HepG2 (cell line): ENCODE measurements around the gene RBM26. TPM values are rescaled to one million over a fixed set of nuclear protein-coding genes. Genes with fewer than 3 reads are reported as not detected.

ENCODE experiments used
- ATAC-seq: fragments of 200-7000 bp; cut with Tn5 transposase; 3 replicates; pipeline ENCODE4 v1.9.1; 2020; ENCODE audit warnings: mild to moderate bottlenecking, moderate library complexity
- BruUV-seq: library from RNA; stranded (reverse); fragments of 400-500 nt; replicated peaks from 2 replicates; lab custom pipeline; 2021; lab: Mats Ljungman, UMichigan
- CTCF ChIA-PET: fragments of 300-600 bp; formaldehyde crosslinking; extraction: SDS; loops from one replicate; lab custom pipeline; 2021; ENCODE audit warnings: low total read pairs, inconsistent platforms, low intra/inter-chr PET ratio; lab: Yijun Ruan, JAX
- POLR2A ChIA-PET: fragments of 350-600 bp; sonication (Branson Sonifier 250); formaldehyde crosslinking; loops from one replicate; lab custom pipeline; 2020; ENCODE audit warnings: antibody characterized with exemption, inconsistent platforms; lab: Yijun Ruan, JAX
- DNase-seq: peaks from one replicate; pipeline ENCODE4 v3.0.0-alpha.2; 2015; ENCODE audit warnings: low spot score
- FAIRE-seq: peaks from 3 replicates; lab custom pipeline; 2011; peaks lifted over from hg19 to GRCh38; lab: Jason Lieb, UNC
- H2AFZ ChIP-seq: one replicate; pipeline ENCODE4 v1.6.1; 2011; ENCODE audit warnings: low read length, inconsistent platforms
- H3K27ac ChIP-seq: fragments of 300-600 bp; 3 replicates; pipeline ENCODE4 v1.8.0; 2011; ENCODE audit warnings: mixed run types, mild to moderate bottlenecking, mixed read lengths, low read length, inconsistent platforms; ENCODE audit not compliant: insufficient read depth; ENCODE audit errors: extremely low read length
- H3K27me3 ChIP-seq, 2 experiments: fragments of 200-600 bp in 1 of 2; 2 replicates in 1 of 2; 3 replicates in 1 of 2; pipeline versions ENCODE4 v1.6.0 to v1.8.0; 2011; ENCODE audit warnings: low read length in 2 of 2, mild to moderate bottlenecking in 2 of 2, moderate library complexity in 2 of 2, inconsistent platforms in 1 of 2; ENCODE audit not compliant: insufficient read depth in 2 of 2, control insufficient read depth in 1 of 2
- H3K36me3 ChIP-seq, 2 experiments: fragments of 200-600 bp in 1 of 2; replicated peaks in 1 of 2; 2 replicates in 1 of 2; 3 replicates in 1 of 2; pipeline versions ENCODE4 v1.5.1 to v1.8.0; 2011; ENCODE audit warnings: low read length in 2 of 2, inconsistent platforms in 1 of 2; ENCODE audit not compliant: insufficient read depth in 2 of 2, control insufficient read depth in 1 of 2
- H3K4me1 ChIP-seq: 2 replicates; pipeline ENCODE4 v1.5.1; 2012; ENCODE audit warnings: low read length, inconsistent platforms; ENCODE audit not compliant: insufficient read depth
- H3K4me2 ChIP-seq: 2 replicates; pipeline ENCODE4 v1.6.0; 2011; ENCODE audit warnings: low read depth, low read length, inconsistent platforms
- H3K4me3 ChIP-seq, 3 experiments: fragments of 200-600 bp in 1 of 3; sonication (generic), shearing (Covaris generic) in 1 of 3; replicated peaks in 1 of 3; 2 replicates each; pipeline ENCODE4 v1.5.1; 2011 to 2016; ENCODE audit warnings: low read length in 3 of 3, inconsistent platforms in 2 of 3, low read depth in 2 of 3, mild to moderate bottlenecking in 2 of 3, control low read depth in 1 of 3, mixed read lengths in 1 of 3; ENCODE audit not compliant: insufficient read depth in 1 of 3
- H3K79me2 ChIP-seq: one replicate; pipeline ENCODE4 v1.6.1; 2011; ENCODE audit warnings: low read length, inconsistent platforms; ENCODE audit not compliant: insufficient read depth
- H3K9ac ChIP-seq: 2 replicates; pipeline ENCODE4 v1.6.0; 2011; ENCODE audit warnings: mild to moderate bottlenecking, low read depth, low read length, inconsistent platforms; ENCODE audit not compliant: insufficient read depth
- H3K9me3 ChIP-seq: 2 replicates; pipeline ENCODE4 v1.5.1; 2012; ENCODE audit warnings: mild to moderate bottlenecking, low read length
- H4K20me1 ChIP-seq: 2 replicates; pipeline ENCODE4 v1.6.0; 2011; ENCODE audit warnings: inconsistent platforms, mild to moderate bottlenecking, low read length, moderate library complexity; ENCODE audit not compliant: insufficient read depth
- FOXA3 ChIP-seq: IDR thresholded peaks from 2 replicates; pipeline ENCODE4 v1.6.1; 2016; ENCODE audit warnings: missing genetic modification reagents, missing compliant biosample characterization
- GATAD1 ChIP-seq: IDR thresholded peaks from 2 replicates; pipeline ENCODE4 v1.6.1; 2016; ENCODE audit warnings: missing genetic modification reagents, missing compliant biosample characterization
- GFI1 ChIP-seq: sonication (generic); formaldehyde crosslinking; IDR thresholded peaks from 2 replicates; pipeline ENCODE4 v1.5.0; 2020; ENCODE audit warnings: missing genetic modification reagents, mild to moderate bottlenecking, borderline replicate concordance
- GTF2F1 ChIP-seq: fragments of 150-350 bp; IDR thresholded peaks from 2 replicates; pipeline ENCODE4 v1.6.1; 2014; ENCODE audit warnings: low read length
- KMT2B ChIP-seq: IDR thresholded peaks from 2 replicates; pipeline ENCODE4 v1.6.1; 2016; ENCODE audit warnings: missing genetic modification reagents, missing compliant biosample characterization
- NBN ChIP-seq: fragments of 450-650 bp; conservative IDR thresholded peaks from 2 replicates; pipeline ENCODE4 v1.6.1; 2017
- NFYC ChIP-seq: IDR thresholded peaks from 2 replicates; pipeline ENCODE4 v1.6.1; 2016; ENCODE audit warnings: missing genetic modification reagents, missing compliant biosample characterization
- TEAD2 ChIP-seq: sonication (generic); formaldehyde crosslinking; IDR thresholded peaks from 2 replicates; pipeline ENCODE4 v1.9.0; 2021; ENCODE audit warnings: missing genetic modification reagents
- TEAD3 ChIP-seq: optimal IDR thresholded peaks from 2 replicates; pipeline ENCODE3; 2016; ENCODE audit warnings: borderline replicate concordance
- ZGPAT ChIP-seq: IDR thresholded peaks from 2 replicates; pipeline ENCODE4 v1.6.1; 2016; ENCODE audit warnings: mild to moderate bottlenecking
- ZNF280B ChIP-seq: sonication (generic); formaldehyde crosslinking; IDR thresholded peaks from 2 replicates; pipeline ENCODE4 v1.5.0; 2020; ENCODE audit warnings: missing genetic modification reagents, mild to moderate bottlenecking, borderline replicate concordance
- ZNF550 ChIP-seq: sonication (generic); formaldehyde crosslinking; IDR thresholded peaks from 2 replicates; pipeline ENCODE4 v1.4.0; 2020; ENCODE audit warnings: mild to moderate bottlenecking, missing genetic modification reagents, borderline replicate concordance
- ZNF713 ChIP-seq: sonication (generic); formaldehyde crosslinking; IDR thresholded peaks from 2 replicates; pipeline ENCODE4 v1.4.0; 2020; ENCODE audit warnings: mild to moderate bottlenecking, missing genetic modification reagents
- ZNF737 ChIP-seq: sonication (generic); formaldehyde crosslinking; IDR thresholded peaks from 2 replicates; pipeline ENCODE4 v1.5.0; 2020; ENCODE audit warnings: missing genetic modification reagents, mild to moderate bottlenecking, borderline replicate concordance
- ZNF768 ChIP-seq: sonication (generic); formaldehyde crosslinking; IDR thresholded peaks from 2 replicates; pipeline ENCODE4 v1.4.0; 2020; ENCODE audit warnings: missing genetic modification reagents
- WGBS: methylation state at CpG from one replicate; pipeline ENCODE4 v1.1.6; 2017; ENCODE audit warnings: low lambda C conversion rate; 5-methylcytosine and 5-hydroxymethylcytosine counted together
- in situ Hi-C: cut with HindIII; loops from 2 replicates; pipeline ENCODE4 v1.10.0; 2017; ENCODE audit warnings: low pct_unique_long_range_greater_than_20kb; ENCODE audit not compliant: extremely low pct_ligation_motif_present
- intact Hi-C: fragments of 100-400 bp; cut with micrococcal nuclease; formaldehyde crosslinking; loops from one replicate; pipeline ENCODE4 v1.10.0; 2022; ENCODE audit not compliant: unreplicated experiment
- polyA plus RNA-seq, 8 experiments: library from polyadenylated mRNA; depleted of rRNA in 3 of 8; stranded (reverse) in 7 of 8; unstranded in 1 of 8; fragments of >200 nt; fragmentation: Illumina TruSeq in 4 of 8; extraction: Trizol in 4 of 8; gene quantifications; 2 replicates each; pipeline versions ENCODE4 v1.2.1 to v1.2.3, GENCODE V29; 2011 to 2016; ENCODE audit warnings: low read depth in 4 of 8, missing spikeins in 1 of 8, mixed read lengths in 1 of 8; ENCODE audit not compliant: insufficient read depth in 1 of 8
- total RNA-seq, 5 experiments: library from RNA; depleted of rRNA; stranded (reverse); fragments of >200 nt; fragmentation: Illumina TruSeq; extraction: Trizol; gene quantifications; 2 replicates each; pipeline ENCODE4 v1.2.3, GENCODE V29; 2016; ENCODE audit warnings: low read depth in 1 of 5
- TF ChIP-seq, protein P1 (sequence below): IDR thresholded peaks from 2 replicates; pipeline ENCODE4 v1.6.1; 2016; ENCODE audit warnings: control low read depth
- TF ChIP-seq, protein P2 (sequence below): sonication (generic); formaldehyde crosslinking; conservative IDR thresholded peaks from 2 replicates; pipeline ENCODE4 v1.8.0; 2022; ENCODE audit warnings: low read depth, missing genetic modification reagents

Gene RBM26
- total and polyA plus RNA-seq, 2 of the 13 experiments (the other 11 are each of a cell fraction or from before 2014, with no cell fraction given), result 19.4 to 34.4 TPM

DNA sequence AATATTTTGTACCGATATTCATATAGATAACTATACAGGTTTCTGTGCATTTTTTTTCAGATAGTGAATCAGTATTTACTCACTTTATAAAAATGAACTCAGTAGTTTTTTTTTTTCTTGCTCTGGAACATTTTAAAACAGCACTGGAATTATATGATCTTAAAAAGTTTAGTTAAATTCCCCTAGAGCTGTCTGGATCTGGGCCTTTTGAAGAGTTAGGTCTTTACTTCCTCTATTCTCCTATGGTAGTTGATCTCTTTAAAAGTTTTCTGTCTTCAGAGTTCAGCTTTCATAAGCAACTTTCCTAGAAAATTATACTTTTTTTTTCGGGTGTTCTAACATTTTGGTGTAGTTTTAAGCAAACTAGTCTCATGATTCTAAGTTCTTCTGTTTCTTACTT lies 21.8 kb upstream of the RBM26 start (continued):
- TF ChIP-seq ZNF280B (CRISPR knock-in tag), result no peak
- TF ChIP-seq ZNF713 (CRISPR knock-in tag), result no peak
- TF ChIP-seq TEAD2 (CRISPR knock-in tag), result no peak
- TF ChIP-seq ZNF737 (CRISPR knock-in tag), result no peak
- no peak for TF ChIP-seq GFI1
- TF ChIP-seq ZGPAT, result no peak

DNA sequence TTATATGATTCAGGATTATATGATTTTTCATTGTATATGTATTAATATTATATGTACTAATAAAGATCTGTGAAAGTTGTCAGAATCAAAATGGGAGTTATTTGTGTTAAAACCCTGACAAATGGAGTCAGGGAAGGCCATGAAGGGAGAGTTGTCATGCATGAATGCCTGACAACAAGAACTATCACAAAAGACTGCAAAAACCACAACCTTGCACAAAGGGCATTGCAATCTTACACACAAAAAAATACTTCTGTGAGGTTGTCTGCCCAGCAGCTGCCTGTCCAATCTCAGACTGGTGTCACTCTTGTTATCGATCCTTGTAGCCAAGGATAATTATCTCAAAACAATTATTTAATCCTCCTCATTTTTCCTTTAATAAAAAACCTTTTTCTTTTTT lies 21.2 kb upstream of the RBM26 start:
- no peaks in the 10 kb centered on the region for H3K9me3 ChIP-seq
- no peak for DNase-seq
- no peak for ATAC-seq
- H3K27ac ChIP-seq, result no peak overlapping the region
- H3K4me1 ChIP-seq, result no peaks in the 10 kb centered on the region
- no peaks in the 10 kb centered on the region for H4K20me1 ChIP-seq
- H3K36me3 ChIP-seq, result no peaks in the 10 kb centered on the region
- WGBS, result 87% methylated on average over 1 of the region's 1 CpG
- CTCF ChIA-PET, result no interaction called here
- no peak for TF ChIP-seq GTF2F1
- no peak for TF ChIP-seq TEAD3 (CRISPR knock-in tag)
- no peak for TF ChIP-seq FOXA3 (CRISPR knock-in tag)
- TF ChIP-seq, protein P1, sequence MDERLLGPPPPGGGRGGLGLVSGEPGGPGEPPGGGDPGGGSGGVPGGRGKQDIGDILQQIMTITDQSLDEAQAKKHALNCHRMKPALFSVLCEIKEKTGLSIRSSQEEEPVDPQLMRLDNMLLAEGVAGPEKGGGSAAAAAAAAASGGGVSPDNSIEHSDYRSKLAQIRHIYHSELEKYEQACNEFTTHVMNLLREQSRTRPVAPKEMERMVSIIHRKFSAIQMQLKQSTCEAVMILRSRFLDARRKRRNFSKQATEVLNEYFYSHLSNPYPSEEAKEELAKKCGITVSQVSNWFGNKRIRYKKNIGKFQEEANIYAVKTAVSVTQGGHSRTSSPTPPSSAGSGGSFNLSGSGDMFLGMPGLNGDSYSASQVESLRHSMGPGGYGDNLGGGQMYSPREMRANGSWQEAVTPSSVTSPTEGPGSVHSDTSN, result no peak
- TF ChIP-seq, protein P2, sequence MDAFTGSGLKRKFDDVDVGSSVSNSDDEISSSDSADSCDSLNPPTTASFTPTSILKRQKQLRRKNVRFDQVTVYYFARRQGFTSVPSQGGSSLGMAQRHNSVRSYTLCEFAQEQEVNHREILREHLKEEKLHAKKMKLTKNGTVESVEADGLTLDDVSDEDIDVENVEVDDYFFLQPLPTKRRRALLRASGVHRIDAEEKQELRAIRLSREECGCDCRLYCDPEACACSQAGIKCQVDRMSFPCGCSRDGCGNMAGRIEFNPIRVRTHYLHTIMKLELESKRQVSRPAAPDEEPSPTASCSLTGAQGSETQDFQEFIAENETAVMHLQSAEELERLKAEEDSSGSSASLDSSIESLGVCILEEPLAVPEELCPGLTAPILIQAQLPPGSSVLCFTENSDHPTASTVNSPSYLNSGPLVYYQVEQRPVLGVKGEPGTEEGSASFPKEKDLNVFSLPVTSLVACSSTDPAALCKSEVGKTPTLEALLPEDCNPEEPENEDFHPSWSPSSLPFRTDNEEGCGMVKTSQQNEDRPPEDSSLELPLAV (CRISPR knock-in tag), result no peak
- no peak for TF ChIP-seq ZNF550 (CRISPR knock-in tag)
- TF ChIP-seq NFYC (CRISPR knock-in tag), result no peak
- TF ChIP-seq ZNF768 (CRISPR knock-in tag), result no peak
- TF ChIP-seq GATAD1, result no peak
- TF ChIP-seq KMT2B (CRISPR knock-in tag), result no peak
- TF ChIP-seq NBN, result no peak
- TF ChIP-seq, all 625 proteins: peak for 0
- FAIRE-seq, result no peak
- intact Hi-C loops, result no loop called here
- Histone ChIP-seq H3K4me3 (no peak overlapping the region), H3K79me2 (no peaks in the 10 kb centered on the region), H3K4me2 (no peak overlapping the region), H2AFZ (no peak overlapping the region), H3K9ac (no peak overlapping the region), H3K27me3 (no peaks in the 10 kb centered on the region)
- BruUV-seq, result no TSS peak
- POLR2A ChIA-PET, result no interaction called here
- in situ Hi-C loops, result no loop called here
